ENCODE measurements around the gene TIMP3. TPM values are rescaled to one million over a fixed set of nuclear protein-coding genes. Genes with fewer than 3 reads are reported as not detected.

The TIMP3 gene
- total RNA-seq, 4 donors from 2014 or later, result 566 to 898 (median 683) TPM

GRCh38 chr22:32874976-32875375 is 73.5 kb downstream of the TIMP3 start:
- H3K27me3 ChIP-seq, result no peaks in the 10 kb centered on the region
- 69% methylated on average over 10 of the region's 10 CpGs for whole genome bisulfite sequencing
- no peaks in the 10 kb centered on the region for H3K9me3 ChIP-seq
- no peaks in the 10 kb centered on the region for H3K36me3 ChIP-seq
- intact Hi-C loops (cut with DNase I), result no loop called here
- no peak for DNase-seq (ENCODE audit: extremely low spot score)
- H3K4me3 ChIP-seq, result no peak overlapping the region
- H3K27ac ChIP-seq (replicated peaks in 1 of 4), result no peak overlapping the region
- H3K4me1 ChIP-seq, result peaks cover 0 to 1% (median under 1%) of the 10 kb centered on the region in 4 donors
- no peak for TF ChIP-seq EP300 (IDR thresholded peaks at IDR 0.05)
- no peak for TF ChIP-seq POLR2A (IDR thresholded peaks at IDR 0.05; ENCODE audit: low read depth)
- no peak for TF ChIP-seq CTCF (IDR thresholded peaks at IDR 0.05)
- no peak for TF ChIP-seq POLR2AphosphoS5 (IDR thresholded peaks at IDR 0.05)

- no peaks in the 10 kb centered on the region for H3K36me3 ChIP-seq
- no peak overlapping the region for H3K27ac ChIP-seq (replicated peaks in 1 of 4)
- H3K9me3 ChIP-seq, result no peaks in the 10 kb centered on the region
- H3K4me3 ChIP-seq, result no peak overlapping the region
- 89% methylated on average over 2 of the region's 2 CpGs for WGBS
- TF ChIP-seq POLR2AphosphoS5 (IDR thresholded peaks at IDR 0.05) (no peak), CTCF (IDR thresholded peaks at IDR 0.05) (no peak), POLR2A (IDR thresholded peaks at IDR 0.05; ENCODE audit: low read depth) (no peak), EP300 (IDR thresholded peaks at IDR 0.05) (no peak)
- intact Hi-C loops (cut with DNase I), result no loop called here
- H3K27me3 ChIP-seq, result no peaks in the 10 kb centered on the region
- H3K4me1 ChIP-seq, result peaks cover 10 to 16% (median 14%) of the 10 kb centered on the region in 4 donors
- DNase-seq (ENCODE audit: extremely low spot score), result no peak
Measured at GRCh38 chr22:32876516-32876915, 75.0 kb downstream of the TIMP3 start.

GRCh38 chr22:32877196-32877595 is 75.7 kb downstream of the TIMP3 start:
- TF ChIP-seq EP300 (IDR thresholded peaks at IDR 0.05) (no peak), POLR2A (IDR thresholded peaks at IDR 0.05; ENCODE audit: low read depth) (no peak)
- H3K4me3 ChIP-seq, result no peak overlapping the region
- no peaks in the 10 kb centered on the region for H3K9me3 ChIP-seq
- intact Hi-C loops (cut with DNase I), result no loop called here
- no peaks in the 10 kb centered on the region for H3K36me3 ChIP-seq
- H3K4me1 ChIP-seq, result peaks cover 10 to 18% (median 14%) of the 10 kb centered on the region in 4 donors
- 89% methylated on average over 2 of the region's 3 CpGs for WGBS
- H3K27me3 ChIP-seq, result no peaks in the 10 kb centered on the region
- no peak overlapping the region for H3K27ac ChIP-seq (replicated peaks in 1 of 4)
- DNase-seq (ENCODE audit: extremely low spot score), result no peak

- no peak for DNase-seq (ENCODE audit: extremely low spot score)
- Histone ChIP-seq H3K27me3 (no peaks in the 10 kb centered on the region), H3K36me3 (no peaks in the 10 kb centered on the region), H3K27ac (replicated peaks in 1 of 4) (no peak overlapping the region), H3K9me3 (no peaks in the 10 kb centered on the region), H3K4me1 (peaks cover 10 to 18% (median 14%) of the 10 kb centered on the region in 4 donors), H3K4me3 (no peak overlapping the region)
- intact Hi-C loops (cut with DNase I), result no loop called here
- TF ChIP-seq POLR2AphosphoS5 (IDR thresholded peaks at IDR 0.05), result no peak
- no peak for TF ChIP-seq POLR2A (IDR thresholded peaks at IDR 0.05; ENCODE audit: low read depth)
- no peak for TF ChIP-seq EP300 (IDR thresholded peaks at IDR 0.05)
- no peak for TF ChIP-seq CTCF (IDR thresholded peaks at IDR 0.05)
- 88% methylated on average over 1 of the region's 1 CpG for WGBS
Measured at GRCh38 chr22:32879550-32879949, 78.0 kb downstream of the TIMP3 start.

GRCh38 chr22:32880061-32880460 is 78.6 kb downstream of the TIMP3 start:
- intact Hi-C loops (cut with DNase I), result no loop called here
- Histone ChIP-seq H3K4me1 (peaks cover 10 to 18% (median 14%) of the 10 kb centered on the region in 4 donors), H3K36me3 (no peaks in the 10 kb centered on the region), H3K9me3 (no peaks in the 10 kb centered on the region), H3K27ac (replicated peaks in 1 of 4) (no peak overlapping the region), H3K4me3 (no peak overlapping the region), H3K27me3 (no peaks in the 10 kb centered on the region)
- TF ChIP-seq POLR2A (IDR thresholded peaks at IDR 0.05; ENCODE audit: low read depth), result no peak
- 49% methylated on average over 2 of the region's 2 CpGs for WGBS
- DNase-seq (ENCODE audit: extremely low spot score), result no peak

GRCh38 chr22:32880505-32880892 is 79.0 kb downstream of the TIMP3 start:
- 90% methylated on average over 7 of the region's 7 CpGs for WGBS
- Histone ChIP-seq H3K4me3 (no peak overlapping the region), H3K4me1 (peaks cover 10 to 18% (median 14%) of the 10 kb centered on the region in 4 donors), H3K36me3 (no peaks in the 10 kb centered on the region), H3K9me3 (no peaks in the 10 kb centered on the region), H3K27ac (replicated peaks in 1 of 4) (peak overlapping the region in 1 of 4 donors; percentile 26), H3K27me3 (no peaks in the 10 kb centered on the region)
- no peak for DNase-seq (ENCODE audit: extremely low spot score)
- intact Hi-C loops (cut with DNase I), result no loop called here
- TF ChIP-seq POLR2AphosphoS5 (IDR thresholded peaks at IDR 0.05) (no peak), CTCF (IDR thresholded peaks at IDR 0.05) (no peak), POLR2A (IDR thresholded peaks at IDR 0.05; ENCODE audit: low read depth) (no peak), EP300 (IDR thresholded peaks at IDR 0.05) (no peak)

All from esophagus muscularis mucosa (tissue), 4 donors.